BLaER1 (cell line): Measurements from ENCODE around the gene SDK1.
"Not testable (repeated sequence)": the region's sequence is repeated elsewhere in the genome, so short reads cannot be mapped to it uniquely, and the experiment has no call there.

ENCODE experiments used
- H3K27ac ChIP-seq: shearing (Covaris generic); formaldehyde crosslinking; 2 replicates; pipeline ENCODE4 v1.8.1; 2022
- H3K27me3 ChIP-seq: shearing (Covaris generic); formaldehyde crosslinking; 2 replicates; pipeline ENCODE4 v1.8.1; 2022
- H3K36me3 ChIP-seq: shearing (Covaris generic); formaldehyde crosslinking; 2 replicates; pipeline ENCODE4 v1.8.1; 2022
- H3K4me1 ChIP-seq: shearing (Covaris generic); formaldehyde crosslinking; 2 replicates; pipeline ENCODE4 v1.8.1; 2022
- H3K4me2 ChIP-seq: shearing (Covaris generic); formaldehyde crosslinking; 2 replicates; pipeline ENCODE4 v1.8.1; 2022
- H3K4me3 ChIP-seq: shearing (Covaris generic); formaldehyde crosslinking; 2 replicates; pipeline ENCODE4 v1.8.1; 2022
- H3K9ac ChIP-seq: shearing (Covaris generic); formaldehyde crosslinking; 2 replicates; pipeline ENCODE4 v1.8.1; 2022
- H3K9me3 ChIP-seq: shearing (Covaris generic); formaldehyde crosslinking; 2 replicates; pipeline ENCODE4 v1.8.1; 2022
- H4K20me1 ChIP-seq: shearing (Covaris generic); formaldehyde crosslinking; 2 replicates; pipeline ENCODE4 v1.8.1; 2022
- Cebpa-rat ChIP-seq: shearing (Covaris generic); IDR thresholded peaks from 2 replicates; pipeline ENCODE4 v1.8.1; 2022

SDK1 gene

GRCh38 chr7:4248295-4248694 lies 947.2 kb downstream of the SDK1 start:
- Histone ChIP-seq H3K9me3 (no peaks in the 10 kb centered on the region), H3K36me3 (no peaks in the 10 kb centered on the region), H3K4me2 (no peak overlapping the region), H3K4me1 (no peaks in the 10 kb centered on the region), H3K4me3 (no peak overlapping the region), H3K9ac (no peak overlapping the region), H3K27me3 (no peaks in the 10 kb centered on the region), H3K27ac (no peak overlapping the region), H4K20me1 (no peaks in the 10 kb centered on the region)
- no peak for TF ChIP-seq Cebpa-rat

- TF ChIP-seq Cebpa-rat = no peak
- Histone ChIP-seq H3K9me3 (no peaks in the 10 kb centered on the region), H3K27ac (no peak overlapping the region), H3K36me3 (no peaks in the 10 kb centered on the region), H3K4me1 (no peaks in the 10 kb centered on the region), H3K4me3 (no peak overlapping the region), H4K20me1 (no peaks in the 10 kb centered on the region), H3K27me3 (no peaks in the 10 kb centered on the region), H3K9ac (no peak overlapping the region), H3K4me2 (no peak overlapping the region)
These were observed 948.2 kb downstream of the SDK1 start for GRCh38 chr7:4249241-4249640.

GRCh38 chr7:4255336-4255735 lies 954.3 kb downstream of the SDK1 start:
- no peaks in the 10 kb centered on the region for H3K36me3 ChIP-seq
- no peak overlapping the region for H3K4me3 ChIP-seq
- no peaks in the 10 kb centered on the region for H3K9me3 ChIP-seq
- H3K4me2 ChIP-seq = no peak overlapping the region
- no peak for TF ChIP-seq Cebpa-rat
- no peak overlapping the region for H3K27ac ChIP-seq
- no peaks in the 10 kb centered on the region for H4K20me1 ChIP-seq
- no peaks in the 10 kb centered on the region for H3K27me3 ChIP-seq
- no peak overlapping the region for H3K9ac ChIP-seq
- no peaks in the 10 kb centered on the region for H3K4me1 ChIP-seq

DNA sequence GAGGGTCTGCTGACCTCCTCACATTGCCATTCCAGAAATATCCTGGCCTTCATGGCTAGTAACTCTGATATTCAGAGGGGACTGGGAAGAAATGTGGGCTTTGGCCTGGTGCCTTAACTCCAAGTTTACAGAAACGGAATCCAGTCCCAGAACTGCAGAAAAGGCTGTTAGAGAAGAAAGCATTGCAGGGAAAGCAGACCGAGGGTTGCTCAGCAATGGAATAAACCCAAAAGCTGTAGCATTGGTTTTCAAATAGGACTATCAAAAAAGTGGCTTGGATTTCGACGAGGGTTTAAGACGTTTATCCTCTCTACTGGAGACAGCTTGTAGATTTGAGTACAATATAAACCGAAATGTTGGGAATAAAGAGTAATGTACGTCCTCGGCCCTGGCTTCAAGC lies 955.2 kb downstream of the SDK1 start:
- Histone ChIP-seq H3K9me3 (no peaks in the 10 kb centered on the region), H3K27ac (no peak overlapping the region), H3K36me3 (no peaks in the 10 kb centered on the region), H4K20me1 (no peaks in the 10 kb centered on the region), H3K4me3 (no peak overlapping the region), H3K4me1 (no peaks in the 10 kb centered on the region), H3K9ac (no peak overlapping the region), H3K27me3 (no peaks in the 10 kb centered on the region), H3K4me2 (no peak overlapping the region)
- no peak for TF ChIP-seq Cebpa-rat

GRCh38 chr7:4257146-4258111 lies 956.4 kb downstream of the SDK1 start:
- H3K27me3 ChIP-seq = no peaks in the 10 kb centered on the region
- no peak for TF ChIP-seq Cebpa-rat
- H3K9ac ChIP-seq = no peak overlapping the region
- no peaks in the 10 kb centered on the region for H3K4me1 ChIP-seq
- no peaks in the 10 kb centered on the region for H3K9me3 ChIP-seq
- no peak overlapping the region for H3K4me3 ChIP-seq
- no peaks in the 10 kb centered on the region for H4K20me1 ChIP-seq
- H3K4me2 ChIP-seq = no peak overlapping the region
- no peak overlapping the region for H3K27ac ChIP-seq
- no peaks in the 10 kb centered on the region for H3K36me3 ChIP-seq

DNA sequence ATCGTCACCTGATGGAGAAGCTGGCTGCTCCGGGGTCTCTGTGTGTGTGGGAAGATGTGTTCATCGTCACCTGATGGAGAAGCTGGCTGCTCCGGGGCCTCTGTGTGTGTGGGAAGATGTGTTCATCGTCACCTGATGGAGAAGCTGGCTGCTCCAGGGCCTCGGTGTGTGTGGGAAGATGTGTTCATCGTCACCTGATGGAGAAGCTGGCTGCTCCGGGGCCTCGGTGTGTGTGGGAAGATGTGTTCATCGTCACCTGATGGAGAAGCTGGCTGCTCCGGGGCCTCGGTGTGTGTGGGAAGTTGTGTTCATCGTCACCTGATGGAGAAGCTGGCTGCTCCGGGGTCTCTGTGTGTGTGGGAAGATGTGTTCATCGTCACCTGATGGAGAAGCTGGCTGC lies 959.1 kb downstream of the SDK1 start:
- not testable (repeated sequence) for H3K9me3 ChIP-seq, H3K36me3 ChIP-seq, H3K27me3 ChIP-seq, H3K4me3 ChIP-seq, H3K9ac ChIP-seq, H3K4me1 ChIP-seq, H3K27ac ChIP-seq, H3K4me2 ChIP-seq, H4K20me1 ChIP-seq

DNA sequence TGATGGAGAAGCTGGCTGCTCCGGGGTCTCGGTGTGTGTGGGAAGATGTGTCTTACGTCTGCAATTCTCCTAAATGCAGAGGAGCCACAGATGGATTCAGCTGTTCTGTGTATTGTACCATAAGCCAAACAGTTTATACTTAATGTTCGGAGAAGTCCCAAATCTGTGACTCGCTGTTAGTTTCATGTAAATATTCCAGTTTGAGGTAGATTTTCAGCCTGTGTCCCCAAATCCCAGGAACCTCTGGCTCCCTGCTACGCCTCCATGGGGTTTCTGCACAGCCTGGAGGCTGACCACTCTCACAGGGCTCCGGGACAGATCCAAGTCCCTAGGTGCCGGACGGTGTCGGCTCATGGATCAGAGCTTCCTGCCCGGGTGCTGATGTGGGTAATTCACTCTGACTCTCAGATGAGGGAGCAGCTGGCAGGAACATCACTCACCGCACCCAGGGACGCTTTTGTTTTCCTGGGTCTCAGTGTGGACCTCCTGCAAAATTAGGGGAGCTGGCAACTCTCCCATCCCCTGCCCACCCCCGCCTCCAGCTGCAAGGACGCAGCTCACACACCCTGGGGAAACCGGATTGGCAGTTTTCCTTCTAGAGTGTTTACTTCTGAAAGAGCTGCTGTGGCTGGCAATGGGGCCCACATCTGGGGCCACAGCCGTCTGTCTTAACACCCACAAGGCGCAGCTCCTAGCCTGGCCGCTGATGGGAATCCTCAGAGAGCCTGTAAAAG lies 960.0 kb downstream of the SDK1 start:
- Histone ChIP-seq H3K27ac (no peak overlapping the region), H3K27me3 (no peaks in the 10 kb centered on the region), H3K9ac (no peak overlapping the region), H3K4me1 (no peaks in the 10 kb centered on the region), H3K9me3 (peaks cover 7% of the 10 kb centered on the region; the same call in 1 of the 2 replicates), H4K20me1 (no peaks in the 10 kb centered on the region), H3K4me2 (no peak overlapping the region), H3K36me3 (no peaks in the 10 kb centered on the region), H3K4me3 (no peak overlapping the region)
- no peak for TF ChIP-seq Cebpa-rat

DNA sequence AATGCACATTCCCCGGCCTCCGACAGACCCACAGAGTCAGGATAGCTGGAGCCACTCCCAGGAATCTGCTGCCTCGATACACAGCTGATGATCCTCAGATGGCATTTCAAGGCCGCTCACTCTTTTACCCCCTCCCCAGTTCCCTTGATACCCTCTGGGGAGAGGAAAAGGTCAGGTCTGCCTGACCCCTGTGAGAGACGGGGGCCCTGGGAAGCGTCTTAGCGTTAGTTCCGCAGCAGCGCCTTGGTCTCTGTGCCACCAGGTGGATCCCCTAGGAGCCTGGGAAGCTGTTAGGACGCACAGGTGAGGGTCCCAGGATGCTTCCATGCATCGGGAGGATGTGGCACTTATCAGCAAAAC lies 960.5 kb downstream of the SDK1 start:
- no peak overlapping the region for H3K27ac ChIP-seq
- no peaks in the 10 kb centered on the region for H3K36me3 ChIP-seq
- H3K4me2 ChIP-seq = no peak overlapping the region
- no peak overlapping the region for H3K4me3 ChIP-seq
- H3K27me3 ChIP-seq = no peaks in the 10 kb centered on the region
- peaks cover 5% of the 10 kb centered on the region for H3K4me1 ChIP-seq
- no peaks in the 10 kb centered on the region for H4K20me1 ChIP-seq
- no peak for TF ChIP-seq Cebpa-rat
- peaks cover 7% of the 10 kb centered on the region; the same call in 1 of the 2 replicates for H3K9me3 ChIP-seq
- H3K9ac ChIP-seq = no peak overlapping the region

- H3K27ac ChIP-seq, H3K4me2 ChIP-seq, H3K27me3 ChIP-seq, H3K9ac ChIP-seq, H3K9me3 ChIP-seq, H3K4me3 ChIP-seq, H3K36me3 ChIP-seq, H3K4me1 ChIP-seq, H4K20me1 ChIP-seq: not testable (repeated sequence)
These were observed 963.2 kb downstream of the SDK1 start for GRCh38 chr7:4264206-4264605.

GRCh38 chr7:4265066-4265465 lies 964.0 kb downstream of the SDK1 start:
- Histone ChIP-seq H3K27me3 (no peaks in the 10 kb centered on the region), H3K4me2 (no peak overlapping the region), H3K9ac (no peak overlapping the region), H4K20me1 (no peaks in the 10 kb centered on the region), H3K4me1 (peaks cover 10% of the 10 kb centered on the region), H3K4me3 (no peak overlapping the region), H3K9me3 (peaks cover 7% of the 10 kb centered on the region; the same call in 1 of the 2 replicates), H3K36me3 (no peaks in the 10 kb centered on the region), H3K27ac (no peak overlapping the region)
- TF ChIP-seq Cebpa-rat = no peak
